Peyer's patch (tissue), 4 donors: ENCODE results near the gene ZNF554.

Experiments
- CTCF ChIP-seq, 6 experiments: fragments of 450-650 bp in 4 of 6; fragments of 200-600 bp in 2 of 6; sonication (generic) in 1 of 6; IDR thresholded peaks; one replicate each; pipeline ENCODE4 v1.5.1; 2017 to 2019; ENCODE audit warnings: antibody characterized with exemption in 6 of 6, mild to moderate bottlenecking in 3 of 6, moderate library complexity in 1 of 6
- POLR2A ChIP-seq, 2 donors: fragments of 450-650 bp; IDR thresholded peaks; one replicate each; pipeline ENCODE4 v1.5.1; 2017; ENCODE audit warnings: antibody characterized with exemption in 2 of 2, mild to moderate bottlenecking in 2 of 2, moderate library complexity in 2 of 2

DNA sequence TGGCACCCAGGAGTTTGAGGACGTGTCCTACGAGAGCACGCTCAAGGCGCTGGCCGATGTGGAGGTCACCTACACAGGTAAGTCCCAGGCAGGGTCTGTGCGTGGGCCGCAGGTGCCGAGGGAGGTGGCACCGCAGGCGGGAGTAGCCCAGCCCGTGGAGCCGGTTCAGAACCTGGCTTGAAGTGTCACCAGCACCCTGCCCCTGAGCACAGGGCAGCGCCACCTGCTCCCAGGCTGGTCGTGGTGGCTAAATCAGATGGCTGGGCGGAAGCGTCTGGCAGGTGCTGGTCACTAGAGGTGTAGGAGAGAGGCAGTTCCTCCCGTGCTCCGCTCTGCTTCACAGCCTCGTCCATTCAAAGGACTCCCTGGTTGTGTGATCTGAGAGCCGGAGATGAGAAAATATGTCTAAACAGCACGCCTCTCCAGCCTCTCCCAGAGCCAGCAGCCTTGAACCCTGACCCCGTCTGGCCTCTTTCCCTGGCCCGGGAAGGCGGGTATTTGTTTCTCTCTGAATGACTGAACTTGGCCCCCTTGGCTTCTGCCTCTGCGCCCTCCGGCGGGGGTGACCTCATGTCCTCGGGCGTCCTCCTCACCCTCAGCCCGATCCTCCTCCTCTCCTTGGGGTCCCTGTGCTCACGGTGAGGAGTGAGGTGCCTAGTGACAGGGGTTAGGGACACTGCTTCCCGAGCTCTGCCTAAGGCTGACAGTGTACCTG is 29.0 kb upstream of the ZNF554 start:
- no peak for TF ChIP-seq CTCF (IDR thresholded peaks at IDR 0.05)
- TF ChIP-seq POLR2A (IDR thresholded peaks at IDR 0.05) = no peak
